COLO668 (cell line): ENCODE results near the gene OS9.

Experiments
- DNase-seq: peaks from one replicate; lab custom pipeline; 2025; ENCODE audit not compliant: unreplicated experiment; lab: John Stamatoyannopoulos, UW

The OS9 gene

GRCh38 chr12:57722716-57723629 is 29.0 kb downstream of the OS9 start:
- peak; percentile 24 for DNase-seq

DNA sequence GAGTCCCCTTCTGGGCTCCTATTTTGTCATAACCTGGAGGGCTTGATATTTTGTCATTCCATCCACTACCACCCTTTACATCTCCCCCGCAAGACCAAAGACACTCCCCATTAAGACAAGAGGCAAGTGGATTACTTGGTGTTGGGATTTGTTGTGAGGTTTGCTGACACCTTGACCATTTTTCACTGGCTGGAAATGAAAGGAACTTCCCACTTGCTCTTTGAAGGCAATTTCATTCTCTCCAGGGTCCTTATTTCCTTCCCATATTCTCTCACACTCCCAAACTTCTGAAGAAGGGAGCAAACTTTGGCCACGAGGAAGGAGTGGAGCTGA is 29.7 kb downstream of the OS9 start:
- DNase-seq, result no peak

GRCh38 chr12:57724003-57724935 is 30.3 kb downstream of the OS9 start:
- DNase-seq, result no peak

GRCh38 chr12:57724936-57725740 is 31.2 kb downstream of the OS9 start:
- no peak for DNase-seq

GRCh38 chr12:57725851-57726150 is 31.9 kb downstream of the OS9 start:
- DNase-seq, result no peak

- peak; percentile 85 for DNase-seq
These were observed 32.4 kb downstream of the OS9 start for GRCh38 chr12:57726151-57726883.

DNA sequence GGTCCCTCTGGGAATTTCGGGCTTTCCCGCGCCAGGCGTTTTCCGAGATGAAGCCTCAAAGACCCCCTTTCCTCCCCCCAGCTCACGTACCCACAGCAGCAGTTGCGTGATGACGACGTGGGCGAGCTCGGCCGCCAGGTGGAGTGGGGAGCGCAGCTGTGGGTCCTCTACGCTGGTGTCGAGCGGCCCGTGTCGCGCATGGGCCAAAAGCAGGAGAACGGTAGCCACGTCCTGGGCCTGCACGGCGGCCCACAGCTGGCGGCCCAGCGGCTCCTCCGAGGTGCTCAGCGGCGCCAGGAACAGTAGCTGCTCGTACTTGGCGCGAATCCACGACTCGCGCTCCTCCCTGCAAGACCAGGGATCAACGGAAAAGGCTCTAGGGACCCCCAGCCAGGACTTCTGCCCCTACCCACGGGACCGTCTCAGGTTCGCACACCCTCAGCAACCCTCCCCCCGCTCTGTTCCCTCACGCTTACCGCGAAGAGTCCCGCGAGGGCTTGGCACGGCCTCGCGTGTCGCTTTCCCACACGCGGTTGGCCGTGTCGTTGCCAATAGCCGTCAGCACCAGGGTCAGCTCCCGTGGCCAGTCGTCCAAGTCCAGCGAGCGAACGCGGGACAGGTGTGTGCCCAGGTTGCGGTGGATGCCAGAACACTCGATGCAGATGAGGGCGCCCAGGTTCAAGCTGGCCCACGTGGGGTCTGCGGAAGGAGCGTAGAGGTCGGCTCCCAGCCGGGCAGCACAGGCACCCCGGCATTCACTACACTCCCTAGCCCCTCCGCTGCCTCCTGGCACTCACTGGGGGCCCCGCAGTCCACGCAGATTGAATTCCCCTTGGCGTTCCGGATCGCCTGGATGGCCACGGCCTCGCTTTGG is 33.2 kb downstream of the OS9 start:
- no peak for DNase-seq

GRCh38 chr12:57727758-57728395 is 33.9 kb downstream of the OS9 start:
- no peak for DNase-seq

GRCh38 chr12:57729321-57729844 is 35.5 kb downstream of the OS9 start:
- no peak for DNase-seq

GRCh38 chr12:57730336-57731067 is 36.6 kb downstream of the OS9 start:
- no peak for DNase-seq

DNA sequence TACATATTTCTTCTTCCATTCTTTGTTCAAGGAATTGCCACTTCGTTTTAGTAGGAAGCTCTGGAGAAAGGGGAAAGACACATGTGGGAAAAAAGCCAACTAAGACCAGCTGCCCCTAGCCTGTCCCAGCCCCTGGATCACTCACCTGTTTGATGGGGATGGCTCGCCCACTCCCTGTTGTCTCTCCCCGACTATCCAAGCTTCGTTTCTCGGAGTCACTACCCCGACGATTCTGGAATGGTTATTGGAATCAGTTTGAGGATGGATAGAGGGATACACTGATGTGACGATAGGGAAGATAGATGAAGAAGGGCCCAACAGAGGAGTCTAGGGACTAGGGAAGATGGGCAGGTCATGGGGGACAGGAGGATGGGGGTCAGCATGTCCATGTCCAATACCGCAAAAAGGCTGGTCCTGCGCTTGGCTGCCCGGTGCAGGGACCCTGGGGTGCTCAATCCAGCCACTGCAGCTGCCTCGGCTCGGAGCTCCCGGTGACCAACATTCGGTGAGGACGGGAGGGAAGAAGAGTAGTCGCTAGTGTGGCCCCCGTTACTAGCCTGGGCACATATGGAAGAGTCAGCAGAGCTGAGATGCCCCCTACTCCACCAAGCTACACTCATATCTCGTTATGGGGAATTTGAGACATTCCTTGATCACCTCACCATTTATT is 37.6 kb downstream of the OS9 start:
- DNase-seq, result no peak

DNA sequence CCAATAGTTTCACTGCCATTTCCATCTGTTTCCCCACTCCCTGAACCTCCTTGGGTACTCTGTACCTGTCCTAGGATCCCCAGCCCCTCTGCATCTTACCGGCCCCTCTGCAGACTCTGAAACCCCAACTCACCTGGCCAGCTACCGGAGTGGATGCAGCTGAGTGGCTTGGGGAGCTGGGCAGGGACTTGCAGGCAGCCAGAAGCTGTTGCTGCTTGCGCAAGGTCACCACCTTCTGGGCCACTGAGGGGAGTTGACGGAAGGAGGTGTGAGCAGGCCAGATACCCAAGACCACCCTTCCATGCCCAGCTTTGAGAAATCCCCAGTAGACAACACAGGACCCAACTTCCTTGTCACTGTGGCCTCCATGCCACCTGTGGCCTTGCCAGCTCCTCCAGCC is 38.3 kb downstream of the OS9 start:
- DNase-seq, result no peak

DNA sequence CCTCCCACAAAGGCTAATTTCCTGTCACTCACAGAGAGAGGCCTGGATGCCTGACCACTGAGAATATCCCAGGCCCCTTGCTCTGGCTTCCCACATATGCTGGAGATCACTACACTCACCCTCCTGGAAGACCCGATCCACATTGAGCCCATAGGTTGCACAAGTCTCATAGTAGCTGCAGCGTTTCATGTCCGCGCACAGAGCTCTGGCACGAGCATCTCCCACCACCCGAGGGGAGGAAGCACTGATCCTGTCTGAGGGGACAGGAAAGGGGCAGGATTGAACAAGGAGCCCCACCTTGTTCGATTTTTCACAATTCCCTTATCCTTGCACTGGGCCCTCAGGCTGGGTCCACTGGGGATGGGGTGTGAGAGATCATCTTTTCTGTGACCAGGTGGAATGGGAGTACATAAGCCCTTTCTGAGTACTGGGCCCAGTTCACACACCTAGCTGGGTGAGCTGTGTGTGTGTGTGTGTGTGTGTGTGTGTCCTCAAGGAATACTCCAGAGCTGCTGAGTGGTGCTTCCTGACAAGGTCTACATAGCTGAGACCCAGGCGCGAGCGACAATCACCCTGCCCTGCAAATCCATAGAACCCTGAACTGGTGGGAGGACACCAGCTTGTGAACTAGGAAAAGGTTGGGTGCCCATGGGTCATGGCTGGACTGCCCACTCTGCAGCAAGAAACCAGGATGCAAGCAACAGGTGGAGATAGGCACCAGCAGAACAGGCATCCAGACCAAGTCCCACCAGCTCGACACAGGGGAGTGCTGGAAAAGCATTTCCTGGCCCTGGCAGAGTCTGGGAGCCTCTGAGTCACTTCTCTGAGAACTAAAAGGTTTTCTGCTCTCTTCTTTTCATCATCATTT is 39.0 kb downstream of the OS9 start:
- DNase-seq, result no peak

DNA sequence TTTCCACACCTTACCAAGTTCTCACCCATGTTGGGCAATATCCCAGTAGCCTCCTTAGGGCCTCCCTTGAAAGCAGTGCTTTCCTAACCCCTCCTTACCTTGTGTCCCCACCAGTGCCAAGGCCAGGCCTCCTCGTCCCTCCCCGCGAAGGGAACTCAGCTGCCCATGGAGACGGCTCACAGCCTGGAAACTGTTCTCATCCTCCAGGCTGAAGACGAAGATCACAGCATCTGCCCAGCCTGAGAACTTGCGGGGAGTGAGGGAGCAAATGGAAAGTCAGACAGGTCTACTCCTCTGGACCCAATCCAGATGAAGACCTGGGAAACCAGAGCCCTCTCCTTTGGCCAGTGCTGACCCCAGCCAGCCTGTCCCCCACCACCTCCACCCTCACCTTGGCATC is 40.0 kb downstream of the OS9 start:
- DNase-seq, result no peak

- no peak for DNase-seq
These were observed 40.7 kb downstream of the OS9 start for GRCh38 chr12:57734591-57734990.

DNA sequence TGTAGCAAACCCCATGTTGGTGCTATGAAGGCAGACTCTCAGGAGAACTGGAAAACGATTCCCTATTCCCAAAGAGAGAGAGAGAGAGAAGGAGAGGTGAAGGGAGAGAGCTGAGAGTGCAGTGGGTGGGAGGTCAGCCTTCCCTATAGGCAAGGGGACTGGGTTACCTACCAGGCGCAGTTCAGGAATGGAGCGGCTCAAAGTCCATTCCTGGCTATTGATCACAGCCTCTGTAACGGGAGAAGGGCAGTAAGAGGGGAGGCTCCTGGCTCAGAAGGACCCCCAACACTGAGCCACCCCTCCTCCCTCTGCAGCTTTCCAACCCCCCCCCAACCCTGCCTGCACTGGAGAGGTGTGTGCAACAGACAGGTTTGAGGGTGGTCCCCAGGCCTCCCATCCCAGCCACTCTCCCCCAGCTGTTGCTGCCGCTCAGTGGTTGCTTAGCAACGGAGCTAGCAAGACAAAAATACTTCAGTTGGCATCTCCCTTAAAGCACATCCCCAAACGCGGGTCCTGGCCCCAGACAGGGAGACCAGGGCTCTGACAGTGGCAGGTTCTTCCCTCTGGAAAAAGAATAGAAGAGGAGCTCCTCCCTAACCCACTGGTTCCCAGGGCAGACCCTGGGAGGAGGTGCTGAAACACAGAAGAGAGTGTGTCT is 41.4 kb downstream of the OS9 start:
- peak; percentile 35 for DNase-seq
